IPS-NIHi7 (cell line): ENCODE data around the gene MRTFA.
"Not testable (repeated sequence)": the region's sequence is repeated elsewhere in the genome, so short reads cannot be mapped to it uniquely, and the experiment has no call there.

ENCODE experiments used
- DNase-seq: peaks from one replicate; pipeline ENCODE4 v3.0.0; 2012; ENCODE audit warnings: mixed read lengths; ENCODE audit errors: extremely low spot score

Gene MRTFA

DNA sequence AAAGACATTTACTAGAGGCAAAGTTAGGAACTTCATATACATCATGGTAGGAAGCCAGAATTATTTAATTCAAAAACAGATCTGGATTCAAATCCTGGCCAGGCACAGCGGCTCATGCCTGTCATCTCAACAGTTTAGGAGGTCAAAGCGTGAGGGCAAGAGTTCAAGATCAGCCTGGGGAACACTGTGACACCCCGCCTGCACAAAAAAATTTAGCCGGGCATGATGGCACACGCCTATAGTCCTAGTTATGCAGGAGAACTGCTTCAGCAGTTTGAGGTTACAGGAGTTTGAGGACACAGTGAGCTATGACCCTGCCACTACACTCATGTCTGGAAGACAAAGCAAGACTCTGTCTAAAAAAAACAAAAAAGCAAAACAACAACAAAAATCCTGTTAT lies 8.9 kb downstream of the MRTFA start:
- no peak for DNase-seq

DNA sequence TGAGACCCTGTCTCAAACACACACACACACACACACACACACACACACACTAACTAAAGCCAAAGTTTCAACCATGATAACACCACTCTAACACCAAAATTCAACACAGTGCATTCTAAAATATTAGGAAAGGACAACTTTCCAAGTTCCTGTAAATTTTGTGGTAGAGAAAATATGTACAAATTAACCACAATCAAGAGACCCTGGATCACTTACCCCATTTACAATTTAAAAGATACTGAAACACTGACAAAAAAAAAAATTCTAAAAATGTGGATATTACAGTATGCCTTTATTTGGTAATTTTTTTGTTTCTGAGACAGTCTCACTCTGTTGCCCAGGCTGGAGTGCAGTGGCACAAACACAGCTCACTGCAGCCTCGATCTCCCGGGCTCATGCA lies 9.7 kb downstream of the MRTFA start:
- no peak for DNase-seq

DNA sequence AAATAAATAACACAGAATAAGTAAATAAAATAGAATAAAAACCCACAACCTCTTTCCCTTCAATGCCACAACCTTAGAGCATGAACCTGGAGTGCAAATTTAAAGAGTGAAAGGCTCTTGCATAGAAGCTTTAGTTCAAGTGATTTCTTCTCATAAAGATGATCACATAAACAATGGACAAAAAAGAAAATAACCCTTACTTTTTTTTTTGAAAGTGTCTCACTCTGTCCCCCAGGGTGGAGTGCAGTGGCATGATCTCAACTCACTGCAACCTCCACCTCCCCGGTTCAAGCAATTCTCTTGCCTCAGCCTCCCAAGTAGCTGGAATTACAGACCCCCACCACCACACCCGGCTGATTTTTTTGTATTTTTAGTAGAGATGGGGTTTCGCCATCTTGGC lies 10.7 kb downstream of the MRTFA start:
- not testable (repeated sequence) for DNase-seq

DNA sequence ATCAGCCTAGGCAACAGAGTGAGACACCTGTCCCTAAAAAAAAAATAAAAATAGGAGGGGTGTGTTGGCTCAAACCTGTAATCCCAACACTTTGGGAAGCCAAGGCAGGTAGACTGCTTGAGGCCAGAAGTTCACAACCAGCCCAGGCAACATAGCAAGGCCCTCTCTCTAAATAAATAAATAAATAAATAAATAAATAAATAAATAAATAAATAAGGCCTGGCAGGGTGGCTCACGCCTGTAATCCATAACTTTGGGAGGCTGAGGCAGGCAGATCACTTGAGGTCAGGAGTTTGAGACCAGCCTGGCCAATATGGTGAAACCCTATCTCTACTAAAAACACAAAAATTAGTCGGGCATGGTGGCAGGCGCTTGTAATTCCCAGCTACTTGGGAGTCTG lies 11.2 kb downstream of the MRTFA start:
- DNase-seq = not testable (repeated sequence)

DNA sequence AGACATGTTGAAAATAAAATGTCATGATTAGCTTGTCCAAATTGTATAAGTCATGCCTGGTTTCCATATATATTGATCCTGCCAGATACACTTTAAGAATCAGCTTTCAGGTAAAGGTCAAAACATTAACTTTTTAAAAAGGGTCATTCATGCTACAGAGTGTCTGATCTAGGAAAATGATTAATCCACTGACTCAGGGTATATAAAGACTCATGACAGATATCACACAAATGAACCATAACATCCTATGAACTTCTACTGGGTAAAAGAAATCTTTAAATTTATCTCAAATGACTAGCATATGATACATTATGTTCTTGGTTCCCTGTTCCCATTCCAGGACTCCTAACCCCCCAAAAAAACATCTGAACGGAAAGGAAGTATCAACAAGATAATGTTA lies 11.7 kb downstream of the MRTFA start:
- DNase-seq = no peak

DNA sequence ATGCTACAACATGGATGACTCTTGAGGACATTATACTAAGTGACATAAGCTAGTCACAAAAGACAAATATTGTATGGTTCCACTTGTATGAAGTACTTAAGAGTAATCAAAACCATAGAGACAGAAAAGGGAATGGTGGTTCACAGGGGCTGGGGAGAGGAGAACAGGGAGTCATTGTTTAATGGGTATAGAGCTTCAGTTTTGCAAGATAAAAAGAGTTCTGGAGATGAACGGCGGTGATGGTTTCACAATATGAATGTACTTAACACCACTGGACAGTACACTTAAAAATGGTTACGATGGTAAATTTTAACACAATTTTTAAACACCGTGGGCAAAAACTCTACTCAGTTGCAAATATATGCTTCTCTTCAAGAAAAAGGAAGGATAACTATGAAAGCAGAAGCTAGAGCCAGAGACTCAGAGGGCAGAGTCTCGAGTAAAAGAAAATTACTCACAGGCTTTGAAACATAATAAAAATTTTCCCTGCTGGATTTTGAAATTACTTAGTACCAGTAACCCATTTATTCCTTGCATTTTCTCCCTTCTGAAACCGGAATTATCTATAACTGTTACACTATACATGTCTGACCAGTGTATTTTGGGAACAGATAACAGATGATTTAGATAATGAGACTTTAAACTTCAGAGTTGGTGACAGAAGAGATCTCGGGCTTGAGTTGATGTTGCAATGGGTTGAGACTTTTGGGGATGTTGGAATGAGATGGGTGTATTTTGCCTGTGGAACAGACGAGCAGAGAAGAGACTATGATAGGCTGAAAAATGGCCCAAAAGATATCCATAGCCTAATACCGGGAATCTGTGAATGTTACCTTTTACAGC lies 15.0 kb downstream of the MRTFA start:
- DNase-seq = no peak

DNA sequence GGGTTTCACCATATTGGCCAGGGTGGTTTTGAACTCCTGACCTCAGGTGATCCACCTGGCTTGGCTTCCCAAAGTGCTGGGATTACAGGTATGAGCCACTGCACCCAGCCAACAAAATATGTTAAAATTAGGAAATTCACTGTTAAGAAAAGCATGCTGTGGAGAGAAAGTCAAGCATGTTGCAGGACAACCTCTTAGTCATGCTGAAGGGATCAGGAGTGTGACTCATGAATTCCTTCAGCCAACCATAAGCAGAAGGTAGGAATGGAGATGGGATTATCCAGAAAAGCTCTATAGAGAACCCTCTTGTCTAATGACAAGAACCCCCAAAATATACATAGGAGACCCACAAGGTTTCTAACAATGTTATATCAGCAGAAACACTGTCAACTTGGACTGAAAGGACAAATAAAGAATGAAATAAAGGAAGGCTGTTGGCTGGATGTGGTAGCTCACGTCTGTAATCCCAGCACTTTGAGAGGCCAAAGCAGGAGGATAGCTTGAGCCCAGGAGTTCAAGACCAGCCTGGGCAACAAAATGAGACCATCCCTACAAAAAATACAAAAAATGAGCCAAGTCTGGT lies 16.0 kb downstream of the MRTFA start:
- no peak for DNase-seq

DNA sequence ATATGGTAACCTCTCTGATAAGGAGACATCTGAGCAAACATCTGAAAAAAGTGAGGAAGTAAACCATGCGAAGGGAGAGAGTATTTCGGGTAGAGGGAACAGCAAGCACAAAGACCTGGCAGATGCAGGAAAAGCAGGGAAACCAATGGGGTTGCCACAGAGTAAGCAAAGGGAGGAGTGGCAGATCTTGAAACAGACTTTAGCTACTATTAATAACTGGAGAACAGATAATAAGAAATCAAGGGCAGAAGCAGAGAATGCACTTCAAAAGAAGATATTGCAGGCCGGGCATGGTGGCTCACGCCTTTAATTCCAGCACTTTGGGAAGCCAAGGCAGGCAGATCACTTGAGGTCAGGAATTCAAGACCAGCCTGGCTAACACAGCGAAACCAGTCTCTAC lies 18.1 kb downstream of the MRTFA start:
- no peak for DNase-seq

DNA sequence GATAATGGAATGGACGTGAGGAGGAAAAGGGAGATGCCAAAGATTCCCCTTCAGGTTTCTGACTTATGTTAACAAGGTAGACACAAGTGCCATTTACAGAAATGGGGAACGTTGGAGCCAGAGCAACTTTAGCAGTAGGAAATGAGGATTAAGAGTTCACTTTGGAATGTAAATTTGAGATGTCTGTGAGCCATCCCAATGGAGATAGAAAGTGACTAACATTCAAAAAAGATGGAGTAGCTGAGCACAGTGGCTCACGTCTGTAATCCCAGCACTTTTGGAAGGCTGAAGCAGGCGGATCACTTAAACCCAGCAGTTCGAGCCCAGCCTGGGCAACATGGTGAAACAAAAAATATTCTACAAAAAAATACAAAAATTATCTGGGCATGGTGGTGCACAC lies 19.9 kb downstream of the MRTFA start:
- DNase-seq = no peak

DNA sequence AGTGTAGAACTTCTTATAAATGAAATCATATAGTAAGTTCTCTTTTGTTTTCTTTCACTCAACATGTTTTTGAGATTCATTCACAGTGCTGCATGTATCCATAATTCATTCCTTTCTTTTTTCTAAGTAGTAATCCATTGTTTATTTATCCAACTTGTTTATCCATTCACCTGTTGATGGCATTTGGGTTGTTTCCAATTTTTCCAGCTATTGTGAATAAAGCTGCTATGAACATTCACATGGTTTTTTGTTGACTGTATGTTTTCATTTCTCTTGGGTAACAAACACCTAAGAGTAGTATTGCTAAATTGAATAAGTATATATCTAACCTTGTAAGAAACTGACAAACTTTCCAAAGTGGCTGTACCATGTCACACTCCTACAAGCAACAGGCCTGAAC lies 23.5 kb downstream of the MRTFA start:
- DNase-seq = no peak

DNA sequence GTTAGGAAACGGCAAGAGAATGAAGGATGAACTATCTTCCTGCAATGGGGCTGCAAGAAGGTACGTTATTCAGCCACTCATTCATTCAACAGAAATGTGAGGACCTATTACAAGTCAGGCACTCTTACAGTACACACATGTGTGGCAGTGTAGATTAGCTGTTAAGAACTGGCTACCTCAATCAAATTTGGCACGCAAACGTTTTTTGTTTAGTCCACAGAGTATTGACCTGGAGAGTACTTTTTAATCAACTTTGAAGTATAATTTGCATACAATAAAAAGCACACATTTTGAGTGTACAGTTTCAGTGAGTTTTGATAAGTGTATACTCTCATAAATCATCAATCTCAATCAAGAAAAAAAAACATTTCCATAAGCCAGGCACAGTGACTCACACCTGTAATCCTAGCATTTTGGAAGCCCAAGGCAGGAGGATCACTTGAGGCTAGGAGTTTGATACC lies 24.2 kb downstream of the MRTFA start:
- no peak for DNase-seq

DNA sequence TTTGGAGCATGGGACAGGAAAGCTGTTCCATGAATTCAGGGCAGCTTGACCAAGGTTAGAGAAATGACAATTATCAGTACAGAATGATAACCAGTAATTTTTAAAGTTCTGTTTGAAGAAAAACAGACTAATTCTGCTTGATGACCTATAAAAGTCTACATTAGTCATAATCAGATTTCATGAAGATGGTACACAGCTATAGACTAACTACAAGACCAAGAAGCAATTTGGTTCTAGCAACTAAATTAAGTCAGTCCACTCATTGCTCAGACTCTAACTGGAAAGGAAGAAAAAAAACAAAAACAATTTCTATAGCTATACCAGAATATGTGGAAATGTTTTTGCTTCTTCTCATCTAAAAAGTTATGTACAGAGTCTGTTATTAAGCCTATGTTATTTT lies 24.9 kb downstream of the MRTFA start:
- no peak for DNase-seq

DNA sequence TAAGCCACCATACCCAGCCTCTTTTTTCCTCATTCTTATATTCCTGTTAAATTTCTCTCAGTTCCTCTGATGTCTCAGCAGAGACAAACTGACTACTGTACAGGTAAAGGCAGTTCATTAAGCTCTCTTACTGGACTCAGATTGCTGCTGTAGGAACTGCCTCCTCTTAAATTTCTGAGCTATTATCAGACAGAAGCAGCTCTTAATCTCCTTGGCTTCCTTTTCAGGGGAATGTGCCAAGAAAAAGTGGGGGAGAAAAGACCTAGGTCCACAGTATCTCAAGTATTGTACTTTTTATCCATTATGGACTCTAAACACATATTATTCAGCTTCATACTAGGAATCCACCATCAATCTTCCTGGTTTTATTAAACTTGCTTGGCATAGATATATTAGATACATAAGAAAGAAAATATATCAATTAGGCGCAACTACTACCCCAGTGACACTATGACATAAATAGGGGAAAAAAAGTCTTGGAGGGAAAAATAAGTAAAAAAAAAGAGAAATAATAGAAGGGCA lies 26.1 kb downstream of the MRTFA start:
- no peak for DNase-seq

DNA sequence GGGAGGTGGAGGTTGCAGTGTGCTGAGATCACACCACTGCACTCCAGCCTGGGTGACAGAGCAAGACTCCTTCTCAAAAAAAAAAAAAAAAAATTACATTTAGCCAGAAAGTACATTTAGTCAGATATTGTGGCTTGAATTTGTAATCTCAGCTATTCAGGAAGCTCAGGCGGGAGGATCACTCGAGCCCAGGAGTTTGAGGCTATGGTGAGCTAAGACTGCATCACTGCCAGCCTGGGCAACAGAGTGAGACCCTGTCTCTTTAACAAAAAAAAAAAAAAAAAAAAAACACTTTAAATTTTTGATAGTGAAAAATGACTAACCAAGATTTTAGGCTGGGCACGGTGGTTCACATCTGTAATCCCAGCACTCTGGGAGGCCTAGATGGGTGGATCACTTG lies 27.3 kb downstream of the MRTFA start:
- no peak for DNase-seq

DNA sequence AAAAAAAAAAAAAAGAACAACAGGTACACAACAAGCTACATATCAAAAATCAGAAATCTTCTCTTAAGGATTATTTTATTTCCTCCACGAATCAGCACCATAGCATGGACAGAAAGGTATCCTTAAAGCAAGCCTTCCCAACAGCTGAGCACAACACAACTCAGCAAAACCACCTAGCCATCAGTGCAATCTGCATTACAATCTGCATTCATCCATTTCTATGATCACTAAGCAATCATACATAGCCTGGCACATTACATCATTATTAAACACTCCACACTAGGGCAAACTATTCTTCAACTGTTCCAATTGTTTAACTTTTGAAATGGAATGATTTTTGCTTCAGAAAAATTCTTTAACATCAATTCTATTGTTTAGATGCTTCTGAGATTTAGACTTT lies 29.0 kb downstream of the MRTFA start:
- no peak for DNase-seq

DNA sequence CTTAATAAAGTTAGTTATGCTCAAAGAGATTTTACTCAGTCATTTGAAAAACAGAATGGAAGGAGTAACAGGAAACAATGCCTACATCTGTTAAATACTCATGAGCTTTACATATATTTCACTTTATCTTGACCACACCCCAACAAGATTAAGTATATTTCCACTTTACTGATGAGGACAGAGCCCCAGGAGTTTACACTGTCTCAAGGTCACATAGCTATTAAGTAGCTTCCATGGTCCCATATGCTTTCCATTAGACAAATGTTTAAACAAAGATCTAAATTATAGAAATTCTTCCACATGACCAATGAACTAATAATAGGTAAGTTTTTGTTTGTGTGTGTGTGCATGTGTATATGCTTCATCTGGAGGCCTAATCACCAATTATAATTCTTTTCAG lies 30.2 kb downstream of the MRTFA start:
- no peak for DNase-seq

DNA sequence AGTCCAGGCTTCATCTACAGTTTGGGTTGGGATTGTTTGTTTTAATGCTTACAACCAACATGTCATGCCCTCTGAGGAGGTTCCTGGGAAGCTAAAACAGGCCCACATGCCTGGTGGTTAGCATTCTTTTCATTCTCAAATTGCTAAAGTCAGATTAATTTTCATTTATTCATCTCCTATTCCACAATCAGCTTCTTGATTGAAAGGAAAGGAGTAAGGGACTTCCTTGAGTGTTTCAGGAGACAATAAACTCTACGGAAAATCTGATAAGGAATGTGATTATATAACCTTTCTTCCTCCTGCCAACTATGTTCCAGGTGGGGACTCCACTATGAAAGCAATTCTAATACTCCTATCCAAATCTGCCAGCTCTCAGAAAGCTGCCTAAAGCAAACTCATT lies 30.8 kb downstream of the MRTFA start:
- no peak for DNase-seq

DNA sequence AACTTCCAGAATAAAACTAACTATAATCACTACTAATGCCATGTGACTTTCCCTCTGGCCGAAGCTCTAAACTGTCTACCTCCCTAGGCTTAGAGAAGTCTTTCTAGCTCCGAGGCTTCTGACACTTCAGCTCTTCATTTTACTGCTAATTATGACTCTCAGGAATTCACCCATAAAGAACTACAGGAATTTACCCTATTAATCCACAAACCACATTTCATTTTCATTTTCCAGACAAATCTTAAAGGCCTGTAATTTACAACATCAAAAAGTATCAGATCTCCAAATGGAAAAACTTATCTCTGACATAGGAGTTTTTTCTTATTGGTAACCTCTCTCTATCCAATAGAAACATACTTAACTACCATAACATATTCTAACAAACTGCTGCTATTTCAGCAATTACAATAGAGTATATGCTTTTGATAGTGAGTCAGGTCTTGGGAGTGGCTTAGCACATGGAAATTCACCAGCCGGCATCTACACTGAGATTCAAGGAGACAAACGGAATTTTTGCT lies 33.4 kb downstream of the MRTFA start:
- DNase-seq = no peak

DNA sequence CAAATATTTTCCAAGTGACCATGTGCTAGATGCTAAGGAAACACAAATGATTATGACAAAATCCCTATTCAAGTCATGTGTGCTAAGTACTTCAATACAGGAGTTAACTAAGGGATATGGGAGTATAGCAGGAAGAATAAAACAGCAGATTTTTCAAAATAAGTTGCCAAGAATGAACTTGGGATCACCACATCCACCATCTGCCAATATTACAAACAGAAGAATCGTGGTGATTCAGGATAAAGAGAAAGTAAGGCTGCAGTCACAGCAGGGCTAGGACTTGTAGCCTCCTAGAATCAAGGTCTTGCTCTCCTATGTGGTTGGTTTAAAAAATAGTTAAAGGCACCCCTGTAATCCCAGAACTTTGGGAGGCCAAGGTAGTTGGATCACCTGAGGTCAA lies 34.3 kb downstream of the MRTFA start:
- DNase-seq = no peak

DNA sequence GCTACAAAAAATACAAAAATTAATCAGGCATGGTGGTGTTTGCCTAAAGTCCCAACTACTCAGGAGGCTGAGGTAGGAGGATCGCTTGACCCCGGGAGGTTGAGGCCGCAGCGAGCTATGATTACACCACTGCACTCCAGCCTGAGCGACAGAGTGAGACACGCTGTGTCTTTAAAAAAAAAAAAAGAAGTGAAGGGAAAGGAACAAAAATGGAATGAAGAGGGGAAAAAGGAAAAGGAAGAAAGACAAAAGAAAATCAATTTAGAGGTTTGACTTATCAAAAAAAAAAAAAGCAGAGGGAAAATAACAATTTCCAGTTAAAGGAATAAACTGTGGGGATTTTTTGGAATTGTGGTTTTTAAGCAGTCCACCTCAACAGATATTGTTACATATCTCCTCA lies 36.8 kb downstream of the MRTFA start:
- no peak for DNase-seq

DNA sequence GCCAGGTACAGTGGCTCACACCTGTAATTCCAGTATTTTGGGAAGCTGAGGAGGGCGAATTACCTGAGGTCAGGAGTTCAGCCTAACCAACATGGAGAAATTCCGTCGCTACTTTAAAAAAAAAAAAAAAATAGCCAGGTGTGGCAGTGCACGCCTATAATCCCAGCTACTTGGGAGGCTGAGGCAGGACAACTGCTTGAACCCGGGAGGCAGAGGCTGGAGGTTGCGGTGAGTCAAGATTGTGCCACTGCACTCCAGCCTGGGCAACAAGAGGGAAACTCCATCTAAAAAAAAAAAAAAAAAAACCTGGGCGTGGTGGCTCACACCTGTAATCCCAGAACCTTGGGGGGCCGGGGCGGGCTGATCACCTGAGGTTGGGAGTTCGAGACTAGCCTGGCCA lies 37.8 kb downstream of the MRTFA start:
- DNase-seq = not testable (repeated sequence)

DNA sequence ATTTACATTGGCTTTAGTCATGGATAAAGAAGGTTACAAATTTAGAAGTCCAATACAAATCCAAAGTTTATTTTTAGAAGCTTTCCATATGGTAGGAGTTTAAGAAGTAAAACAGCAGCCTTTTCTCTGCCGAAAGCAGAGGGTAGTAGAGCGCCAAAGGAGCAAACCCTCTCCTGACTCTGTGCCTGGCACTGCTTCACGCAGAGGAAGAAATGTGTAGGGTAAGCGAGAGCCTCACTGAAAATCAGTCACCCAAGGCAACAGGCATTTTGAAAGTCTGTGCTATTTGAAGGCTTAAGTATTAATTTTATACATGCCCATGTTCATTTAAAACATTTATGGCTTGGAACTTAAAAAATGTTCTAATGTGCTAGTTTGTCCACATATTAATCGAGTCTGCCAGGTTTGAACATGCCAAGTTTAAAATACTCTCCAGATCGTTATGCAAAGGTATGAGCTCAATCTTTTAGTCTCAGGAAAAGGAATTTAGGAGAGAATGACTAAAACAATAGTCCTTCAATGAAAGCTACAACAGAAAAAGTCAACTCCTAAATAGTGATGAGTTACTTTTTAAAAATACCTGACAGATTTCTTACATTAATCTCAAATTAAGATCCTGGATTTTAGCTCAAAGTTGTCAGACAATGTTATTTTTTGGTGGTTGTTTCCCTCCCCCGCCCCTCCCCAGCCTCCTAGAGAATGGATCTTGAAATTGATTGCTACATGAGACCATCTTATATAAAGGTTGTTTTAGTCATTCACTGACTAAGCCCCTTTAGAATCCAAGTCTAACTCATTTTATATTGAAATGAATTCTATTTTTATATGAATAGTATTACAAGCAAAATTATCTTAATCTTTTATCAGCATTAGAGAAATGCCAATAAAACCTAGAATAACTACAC lies 38.7 kb downstream of the MRTFA start:
- DNase-seq = no peak
